NCI-H187 treated with DMSO at 0.1 percent for 48 hours (cell line): ENCODE results near the gene AFF4.

Experiments used
- DNase-seq: peaks from one replicate; lab custom pipeline; 2025; lab: John Stamatoyannopoulos, UW

Gene AFF4

GRCh38 chr5:132853790-132854189 is 109.6 kb downstream of the AFF4 start:
- DNase-seq: no peak

- no peak for DNase-seq
Measured at GRCh38 chr5:132853323-132853722, 110.1 kb downstream of the AFF4 start.

GRCh38 chr5:132850066-132850465 is 113.4 kb downstream of the AFF4 start:
- DNase-seq: no peak

GRCh38 chr5:132849347-132849746 is 114.1 kb downstream of the AFF4 start:
- no peak for DNase-seq

GRCh38 chr5:132848270-132848669 is 115.2 kb downstream of the AFF4 start:
- no peak for DNase-seq

GRCh38 chr5:132841305-132841704 is 122.1 kb downstream of the AFF4 start:
- DNase-seq: no peak

- DNase-seq: no peak
Measured at GRCh38 chr5:132840896-132841295, 122.5 kb downstream of the AFF4 start.

GRCh38 chr5:132840313-132840712 is 123.1 kb downstream of the AFF4 start:
- DNase-seq: no peak

GRCh38 chr5:132839426-132840301 is 123.8 kb downstream of the AFF4 start:
- no peak for DNase-seq

GRCh38 chr5:132838516-132839282 is 124.7 kb downstream of the AFF4 start:
- DNase-seq: no peak

- DNase-seq: no peak
Measured at GRCh38 chr5:132837868-132838267, 125.6 kb downstream of the AFF4 start.

- DNase-seq: no peak
Measured at GRCh38 chr5:132836852-132837251, 126.6 kb downstream of the AFF4 start.

GRCh38 chr5:132834057-132834456 is 129.4 kb downstream of the AFF4 start:
- DNase-seq: no peak

- no peak for DNase-seq
Measured at GRCh38 chr5:132832612-132833011, 130.8 kb downstream of the AFF4 start.

- no peak for DNase-seq
Measured at GRCh38 chr5:132831095-132831860, 132.2 kb downstream of the AFF4 start.

GRCh38 chr5:132830436-132831094 is 132.9 kb downstream of the AFF4 start, which contains the start of gene SHROOM1:
SHROOM1 (minus strand) TSS chr5:132830647; CDS start chr5:132826140, 4,507 bp downstream.
- no peak for DNase-seq

- DNase-seq: no peak
Measured at GRCh38 chr5:132829742-132830435, 133.5 kb downstream of the AFF4 start.

GRCh38 chr5:132828846-132829494 is 134.5 kb downstream of the AFF4 start:
- DNase-seq: no peak

- no peak for DNase-seq
Measured at GRCh38 chr5:132827943-132828673, 135.3 kb downstream of the AFF4 start.
